ENCODE data around the gene LNX2. TPM values are rescaled to one million over a fixed set of nuclear protein-coding genes. Genes with fewer than 3 reads are reported as not detected.
A peak's percentile ranks its signal among the peaks of the same experiment; 100 is the strongest.

Gene LNX2
- total RNA-seq, 2 donors from 2014 or later: 11.2 to 23.1 TPM

DNA sequence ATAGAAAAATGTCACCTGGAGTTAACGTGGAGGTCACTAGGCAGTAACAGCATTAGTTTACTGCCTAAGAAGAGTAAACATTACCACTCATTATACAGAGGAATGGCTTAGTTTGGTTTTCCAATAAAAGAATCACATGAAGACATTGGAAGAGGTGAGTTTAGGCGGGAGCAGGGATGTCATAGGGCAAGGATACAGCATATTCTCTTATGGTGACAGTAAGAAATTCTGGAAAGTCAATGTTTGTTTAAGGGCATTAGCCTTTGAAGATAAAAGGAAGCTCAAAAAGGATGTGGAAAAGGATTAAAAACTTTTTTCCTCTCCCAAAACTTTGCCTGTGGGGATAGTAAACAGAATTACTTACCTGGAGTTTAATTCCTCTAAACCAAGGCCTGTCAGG is 5.5 kb upstream of the LNX2 start:
- H3K9me3 ChIP-seq: no peaks in the 10 kb centered on the region
- intact Hi-C loops (cut with DNase I): loop anchor here (10.0 kb wide), 1 partner anchor 61 kb away; no protein-coding TSS in a partner anchor
- H3K36me3 ChIP-seq (replicated peaks in 1 of 2; ENCODE audit: insufficient read depth in 1 of 2, low read depth in 2 of 2): no peaks in the 10 kb centered on the region
- no peak overlapping the region for H3K27ac ChIP-seq
- H3K27me3 ChIP-seq: no peaks in the 10 kb centered on the region
- DNase-seq (no peak), ATAC-seq (no peak)
- TF ChIP-seq, protein P1, sequence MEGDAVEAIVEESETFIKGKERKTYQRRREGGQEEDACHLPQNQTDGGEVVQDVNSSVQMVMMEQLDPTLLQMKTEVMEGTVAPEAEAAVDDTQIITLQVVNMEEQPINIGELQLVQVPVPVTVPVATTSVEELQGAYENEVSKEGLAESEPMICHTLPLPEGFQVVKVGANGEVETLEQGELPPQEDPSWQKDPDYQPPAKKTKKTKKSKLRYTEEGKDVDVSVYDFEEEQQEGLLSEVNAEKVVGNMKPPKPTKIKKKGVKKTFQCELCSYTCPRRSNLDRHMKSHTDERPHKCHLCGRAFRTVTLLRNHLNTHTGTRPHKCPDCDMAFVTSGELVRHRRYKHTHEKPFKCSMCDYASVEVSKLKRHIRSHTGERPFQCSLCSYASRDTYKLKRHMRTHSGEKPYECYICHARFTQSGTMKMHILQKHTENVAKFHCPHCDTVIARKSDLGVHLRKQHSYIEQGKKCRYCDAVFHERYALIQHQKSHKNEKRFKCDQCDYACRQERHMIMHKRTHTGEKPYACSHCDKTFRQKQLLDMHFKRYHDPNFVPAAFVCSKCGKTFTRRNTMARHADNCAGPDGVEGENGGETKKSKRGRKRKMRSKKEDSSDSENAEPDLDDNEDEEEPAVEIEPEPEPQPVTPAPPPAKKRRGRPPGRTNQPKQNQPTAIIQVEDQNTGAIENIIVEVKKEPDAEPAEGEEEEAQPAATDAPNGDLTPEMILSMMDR (IDR thresholded peaks at IDR 0.05): no peak
- no peak for TF ChIP-seq POLR2A (IDR thresholded peaks at IDR 0.05)
- H3K4me1 ChIP-seq: peaks cover 59% of the 10 kb centered on the region
- WGBS, 2 donors: 57 to 61% methylated on average over 2 of the region's 2 CpGs
- no peak overlapping the region for H3K4me3 ChIP-seq

- TF ChIP-seq, protein P1 (IDR thresholded peaks at IDR 0.05): no peak
- TF ChIP-seq POLR2A (IDR thresholded peaks at IDR 0.05): peak in 2 of 3 donors; percentile 62 to 76
- H3K4me1 ChIP-seq: peaks cover 53% of the 10 kb centered on the region
- no peaks in the 10 kb centered on the region for H3K36me3 ChIP-seq (replicated peaks in 1 of 2; ENCODE audit: insufficient read depth in 1 of 2, low read depth in 2 of 2)
- 23 to 25% methylated on average over 3 of the region's 3 CpGs for WGBS, 2 donors
- no peaks in the 10 kb centered on the region for H3K9me3 ChIP-seq
- ATAC-seq: peak; percentile 12
- peak overlapping the region; percentile 63 to 100 (median 90) for H3K27ac ChIP-seq
- no peaks in the 10 kb centered on the region for H3K27me3 ChIP-seq
- H3K4me3 ChIP-seq: no peak overlapping the region
- peak; percentile 41 to 85 (median 62) for DNase-seq
- intact Hi-C loops (cut with DNase I): loop anchor here (10.0 kb wide), 1 partner anchor 59 kb away; no protein-coding TSS in a partner anchor
Observed at GRCh38 chr13:27624071-27624470, 3.7 kb upstream of the LNX2 start.

DNA sequence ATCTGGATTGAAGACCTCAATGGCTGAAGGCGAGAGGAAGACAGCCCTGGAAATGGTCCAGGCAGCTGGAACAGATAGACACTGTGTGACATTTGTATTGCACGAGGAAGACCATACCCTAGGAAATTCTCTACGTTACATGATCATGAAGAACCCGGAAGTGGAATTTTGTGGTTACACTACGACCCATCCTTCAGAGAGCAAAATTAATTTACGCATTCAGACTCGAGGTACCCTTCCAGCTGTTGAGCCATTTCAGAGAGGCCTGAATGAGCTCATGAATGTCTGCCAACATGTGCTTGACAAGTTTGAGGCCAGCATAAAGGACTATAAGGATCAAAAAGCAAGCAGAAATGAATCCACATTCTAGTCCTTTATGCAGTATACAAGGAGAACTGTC is 2.6 kb upstream of the LNX2 start:
- peak overlapping the region in 1 of 2 donors; percentile 91 for H3K4me3 ChIP-seq
- intact Hi-C loops (cut with DNase I): loop anchor here (10.0 kb wide), 1 partner anchor 58 kb away; no protein-coding TSS in a partner anchor
- peaks cover 58% of the 10 kb centered on the region for H3K4me1 ChIP-seq
- ATAC-seq: no peak
- no peaks in the 10 kb centered on the region for H3K36me3 ChIP-seq (replicated peaks in 1 of 2; ENCODE audit: insufficient read depth in 1 of 2, low read depth in 2 of 2)
- peak overlapping the region in 3 of 4 donors; percentile 63 to 100 (median 98) for H3K27ac ChIP-seq
- no peaks in the 10 kb centered on the region for H3K9me3 ChIP-seq
- 51 to 62% methylated on average over 7 of the region's 7 CpGs for WGBS, 2 donors
- TF ChIP-seq, protein P1 (IDR thresholded peaks at IDR 0.05): no peak
- TF ChIP-seq POLR2A (IDR thresholded peaks at IDR 0.05): no peak
- DNase-seq: no peak
- H3K27me3 ChIP-seq: no peaks in the 10 kb centered on the region

DNA sequence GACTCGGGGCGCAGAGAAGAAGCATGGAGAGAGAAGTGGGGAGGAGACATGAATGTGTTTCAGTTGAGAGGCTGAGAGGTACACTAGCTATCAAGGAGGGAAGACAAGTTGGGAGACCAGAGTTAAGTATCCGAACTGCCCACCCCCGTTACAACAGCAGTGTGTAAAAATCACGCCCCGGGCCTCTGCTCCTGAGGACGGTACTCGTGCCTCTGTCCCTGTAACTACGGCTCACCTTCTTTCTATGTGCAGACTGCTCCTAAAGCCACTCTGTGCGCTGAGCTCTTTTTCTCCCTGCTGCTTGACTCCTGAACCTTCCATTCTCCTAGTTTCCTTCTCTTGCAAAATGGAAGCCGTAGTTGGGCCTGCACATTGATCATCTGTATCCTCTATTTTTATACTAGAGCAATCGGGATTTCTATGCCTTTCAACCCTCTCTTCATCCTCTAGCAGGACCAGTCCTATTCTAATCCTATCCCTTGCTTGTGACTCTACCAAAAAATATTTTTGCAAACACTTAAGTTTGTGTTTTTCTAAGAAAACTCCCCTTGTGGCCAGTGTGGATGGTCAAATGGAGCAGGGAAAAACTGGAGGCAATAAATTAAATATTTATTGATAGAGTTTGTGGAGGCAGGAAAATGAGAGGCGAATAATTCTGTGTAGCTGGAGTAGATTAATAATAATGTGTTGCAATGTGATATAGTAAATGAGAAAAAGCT is 1.9 kb upstream of the LNX2 start:
- Histone ChIP-seq H3K4me1 (peaks cover 65% of the 10 kb centered on the region), H3K9me3 (no peaks in the 10 kb centered on the region), H3K27me3 (no peaks in the 10 kb centered on the region), H3K27ac (peak overlapping the region; percentile 98 to 100 (median 100)), H3K36me3 (replicated peaks in 1 of 2; ENCODE audit: insufficient read depth in 1 of 2, low read depth in 2 of 2) (no peaks in the 10 kb centered on the region), H3K4me3 (peak overlapping the region; percentile 55 to 91)
- WGBS, 2 donors: 3 to 5% methylated on average over 10 to 13 of the region's 13 CpGs
- ATAC-seq (no peak), DNase-seq (peak in 2 of 4 donors; percentile 15 to 34)
- intact Hi-C loops (cut with DNase I): loop anchor here (10.0 kb wide), 1 partner anchor 57 kb away; no protein-coding TSS in a partner anchor
- no peak for TF ChIP-seq POLR2A (IDR thresholded peaks at IDR 0.05)
- TF ChIP-seq, protein P1 (IDR thresholded peaks at IDR 0.05): peak in 2 of 7 experiments; percentile 15 to 26
